ENCODE results near the gene MARK3. TPM values are rescaled to one million over a fixed set of nuclear protein-coding genes. Genes with fewer than 3 reads are reported as not detected.

MARK3 gene
- total RNA-seq, 1 donor = 96.6 TPM

DNA sequence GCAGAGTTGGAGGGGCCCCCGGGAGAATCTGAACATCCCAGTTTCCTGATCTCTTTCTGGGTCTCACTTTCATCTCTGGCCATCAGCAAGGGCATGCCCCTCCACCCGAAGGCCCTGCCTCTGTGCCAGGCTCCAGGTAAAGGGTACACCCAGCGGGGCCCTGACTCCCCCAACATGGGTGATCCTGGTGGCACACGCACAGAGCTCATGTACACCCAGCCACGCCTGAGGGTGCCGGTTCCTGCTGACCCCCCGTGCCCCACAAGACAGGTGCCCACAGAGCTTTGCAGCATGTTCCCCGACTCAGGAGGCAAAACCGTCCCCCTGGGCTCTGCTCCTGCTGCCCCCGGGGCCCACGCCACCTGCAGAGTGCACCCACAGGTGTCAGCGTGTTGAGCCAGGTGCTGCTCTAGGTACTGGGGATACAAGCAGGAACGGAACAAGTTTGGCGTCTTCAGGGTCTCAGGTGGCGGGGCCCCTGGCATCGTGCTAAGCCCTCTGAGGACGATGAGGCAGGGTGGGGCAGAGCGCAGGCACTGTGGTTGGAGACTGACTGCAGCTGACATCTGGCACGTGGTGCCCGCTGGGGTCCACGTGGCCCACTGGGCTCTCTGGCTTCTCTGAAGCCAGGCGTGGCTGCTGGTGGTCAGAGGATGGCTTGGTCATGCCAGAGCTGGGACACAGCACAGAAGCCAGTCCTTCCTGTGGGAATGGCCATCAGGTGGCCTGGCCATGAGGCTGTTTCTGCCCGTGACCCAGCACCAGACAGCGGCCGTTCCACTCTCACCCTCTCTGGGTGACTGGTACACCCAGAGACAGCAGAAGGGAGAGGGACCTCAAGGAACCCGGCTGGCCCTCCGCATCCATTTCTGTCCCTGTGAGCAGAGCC is 163.5 kb downstream of the MARK3 start:
- Histone ChIP-seq H3K9me3 (ENCODE audit: low read depth, low read length) (no peaks in the 10 kb centered on the region), H3K27me3 (ENCODE audit: insufficient read depth, low read length) (no peaks in the 10 kb centered on the region), H3K4me3 (ENCODE audit: low read length) (no peak overlapping the region), H3K4me1 (ENCODE audit: insufficient read depth, low read length) (no peaks in the 10 kb centered on the region)

DNA sequence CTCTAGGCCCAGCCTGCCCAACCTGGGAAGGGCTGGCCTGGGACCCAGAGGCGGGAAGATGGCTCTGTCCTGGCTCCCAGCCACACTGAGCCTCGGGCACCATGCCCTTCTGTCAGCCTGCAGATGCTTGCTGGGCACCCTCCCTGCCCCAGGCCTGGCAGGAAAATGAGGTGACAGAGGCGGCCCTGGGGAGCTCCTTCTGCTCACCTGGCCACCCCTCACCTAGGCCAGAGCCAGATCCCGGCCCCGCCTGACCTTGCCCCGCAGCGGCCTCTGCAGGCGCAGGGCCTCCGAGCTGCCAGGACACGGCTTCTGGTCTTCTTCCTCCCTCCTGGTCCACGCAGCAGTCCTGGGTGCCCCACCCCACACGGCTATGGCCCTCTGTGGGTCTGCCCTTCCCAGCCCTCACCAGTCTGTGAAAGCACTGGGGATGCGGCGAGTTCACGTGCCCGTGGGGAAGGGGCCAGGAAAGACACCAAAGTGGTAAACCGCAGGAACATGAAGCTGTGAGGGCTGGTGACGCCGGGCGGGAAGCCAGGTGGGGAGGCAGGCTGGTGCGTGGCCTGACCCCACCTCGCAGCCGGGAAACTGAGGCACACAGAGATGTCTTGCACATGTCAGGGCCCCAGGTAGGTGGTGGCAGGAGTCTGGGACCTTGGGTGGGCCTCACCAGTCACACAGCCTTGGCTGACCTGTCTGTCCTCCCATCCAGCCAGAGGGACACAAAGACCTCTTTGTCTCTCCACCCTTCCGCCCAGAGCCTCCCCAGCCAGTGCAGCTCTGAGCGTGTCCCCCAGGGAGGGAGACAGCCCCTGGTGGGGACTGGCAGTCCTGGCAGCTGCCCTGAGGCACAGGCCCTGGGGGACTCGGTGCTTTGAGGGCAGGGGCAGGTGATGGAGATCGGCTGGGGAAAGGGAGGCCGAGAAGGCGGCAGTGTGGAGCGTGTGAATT is 164.4 kb downstream of the MARK3 start:
- Histone ChIP-seq H3K9me3 (ENCODE audit: low read depth, low read length) (no peaks in the 10 kb centered on the region), H3K4me1 (ENCODE audit: insufficient read depth, low read length) (no peaks in the 10 kb centered on the region), H3K4me3 (ENCODE audit: low read length) (no peak overlapping the region), H3K27me3 (ENCODE audit: insufficient read depth, low read length) (no peaks in the 10 kb centered on the region)

DNA sequence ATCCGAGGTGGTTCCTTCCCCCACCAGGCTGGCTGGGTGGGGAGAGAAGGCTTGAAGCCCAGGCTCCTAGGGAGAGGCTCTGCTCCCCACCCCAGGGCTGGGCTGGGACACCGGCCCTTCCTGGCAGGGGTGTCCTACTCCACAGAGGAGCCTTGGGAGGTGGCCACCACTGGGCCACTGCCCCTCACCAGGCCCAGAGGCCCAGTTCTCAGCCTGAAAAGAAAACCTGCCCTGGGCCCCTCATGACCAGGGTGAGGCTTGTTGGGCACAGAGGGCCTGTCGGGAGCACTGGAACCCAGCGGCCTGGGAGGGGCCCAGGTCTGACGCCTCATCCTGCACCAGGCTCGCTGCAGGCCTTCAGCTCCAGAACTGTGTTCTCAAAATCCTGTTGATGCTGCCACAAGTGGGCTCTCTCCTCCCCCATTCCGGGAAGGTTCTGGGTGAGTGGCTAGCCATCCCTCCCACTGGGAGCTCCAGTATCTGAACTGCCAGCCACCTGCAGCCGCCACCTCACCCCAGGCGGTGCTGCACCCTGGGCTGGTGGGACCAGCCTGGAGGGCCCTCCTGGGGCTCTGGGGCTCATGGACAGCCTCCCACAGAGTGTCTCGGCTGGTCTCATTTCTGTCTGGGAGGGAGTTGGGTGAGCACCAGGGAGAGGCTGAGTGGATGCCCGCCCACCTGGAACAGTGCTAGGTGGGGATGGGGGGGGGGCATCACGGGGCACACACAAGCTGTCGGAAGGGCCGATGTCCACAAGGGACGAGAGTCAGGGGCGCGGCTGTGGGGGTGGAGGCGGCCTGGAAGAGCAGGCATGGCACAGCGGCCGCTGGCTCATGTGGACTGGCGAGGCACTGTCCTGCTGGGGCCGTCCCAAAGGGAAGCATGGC is 165.5 kb downstream of the MARK3 start:
- Histone ChIP-seq H3K4me1 (ENCODE audit: insufficient read depth, low read length) (no peaks in the 10 kb centered on the region), H3K4me3 (ENCODE audit: low read length) (no peak overlapping the region), H3K9me3 (ENCODE audit: low read depth, low read length) (no peaks in the 10 kb centered on the region), H3K27me3 (ENCODE audit: insufficient read depth, low read length) (no peaks in the 10 kb centered on the region)

DNA sequence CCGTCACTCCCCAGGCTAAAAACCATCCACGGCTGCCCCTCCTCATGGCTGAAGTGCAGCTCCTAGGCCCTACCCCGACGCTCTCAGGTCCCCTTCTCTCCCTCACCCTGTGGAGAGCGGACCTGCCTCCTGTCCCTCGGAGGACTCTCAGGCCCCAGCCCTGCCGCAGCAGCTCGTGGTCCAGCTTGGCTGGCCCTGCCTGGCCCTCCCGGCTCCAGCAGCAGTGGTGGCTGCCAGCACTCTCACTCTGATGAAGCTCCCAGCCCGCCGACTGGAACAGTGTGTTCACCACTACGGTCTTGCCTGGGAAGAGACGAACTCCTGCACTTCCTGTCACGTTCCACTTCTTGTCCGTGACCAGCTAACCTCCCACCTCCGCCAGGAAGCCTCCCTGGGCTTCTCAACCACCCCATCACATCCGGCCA is 166.1 kb downstream of the MARK3 start:
- Histone ChIP-seq H3K27me3 (ENCODE audit: insufficient read depth, low read length) (no peaks in the 10 kb centered on the region), H3K9me3 (ENCODE audit: low read depth, low read length) (no peaks in the 10 kb centered on the region), H3K4me1 (ENCODE audit: insufficient read depth, low read length) (no peaks in the 10 kb centered on the region), H3K4me3 (ENCODE audit: low read length) (no peak overlapping the region)

DNA sequence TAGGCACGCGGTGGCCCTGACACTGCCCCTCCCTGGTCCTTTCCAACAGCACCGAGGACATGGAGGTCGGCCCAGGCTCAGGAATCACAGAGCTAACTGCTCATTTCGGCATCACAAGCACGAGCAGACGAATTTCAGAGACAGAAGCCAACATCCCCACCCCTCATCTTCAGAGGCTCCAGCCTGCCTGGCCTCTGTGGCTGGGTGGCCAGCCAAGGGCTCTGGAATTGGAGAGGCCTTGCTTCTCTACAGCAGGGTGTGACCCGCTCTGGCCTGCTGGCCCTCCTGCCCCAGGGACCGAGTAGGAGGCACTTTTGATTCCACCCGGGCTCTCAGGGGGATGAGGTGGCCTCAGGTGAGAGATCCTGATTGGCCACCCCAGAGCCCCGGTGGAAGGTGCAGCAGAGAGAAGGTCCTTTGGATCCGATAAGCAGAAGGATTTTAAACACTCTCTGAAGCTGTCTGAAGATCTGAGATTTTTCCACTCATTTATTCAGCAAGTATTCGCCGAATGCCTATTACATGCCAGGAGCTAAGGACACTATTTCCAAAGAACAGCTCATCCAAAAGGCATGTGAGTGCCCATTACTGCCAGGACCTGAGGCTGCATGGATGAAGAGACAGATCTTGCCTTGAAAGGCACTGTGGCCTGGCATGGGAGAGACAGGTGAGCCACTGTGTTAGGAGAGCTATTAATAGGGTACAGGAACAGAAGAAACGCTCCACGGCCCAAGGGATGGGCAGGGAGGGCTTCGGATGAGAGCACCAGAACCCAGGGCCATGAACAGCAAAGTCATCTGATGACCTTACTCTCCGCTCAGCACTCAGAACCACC is 167.0 kb downstream of the MARK3 start:
- Histone ChIP-seq H3K4me1 (ENCODE audit: insufficient read depth, low read length) (no peaks in the 10 kb centered on the region), H3K9me3 (ENCODE audit: low read depth, low read length) (no peaks in the 10 kb centered on the region), H3K27me3 (ENCODE audit: insufficient read depth, low read length) (no peaks in the 10 kb centered on the region), H3K4me3 (ENCODE audit: low read length) (no peak overlapping the region)

DNA sequence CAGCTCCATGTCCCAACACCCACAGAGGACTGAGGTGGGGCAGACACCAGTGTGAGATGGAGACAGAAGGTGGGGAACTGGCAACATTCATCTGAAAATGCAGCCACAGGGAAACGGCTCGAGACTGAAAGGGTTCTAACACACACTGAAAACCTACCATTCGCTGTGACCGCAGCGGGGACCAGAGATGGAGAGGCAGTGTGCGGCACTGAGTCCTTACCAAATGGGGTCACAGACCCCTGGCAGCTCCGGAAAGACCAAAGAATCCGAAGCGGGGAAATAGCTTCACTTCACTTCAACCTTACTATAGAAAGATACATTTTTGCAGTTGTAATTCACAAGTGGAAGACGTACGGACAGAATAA is 167.6 kb downstream of the MARK3 start:
- Histone ChIP-seq H3K4me3 (ENCODE audit: low read length) (no peak overlapping the region), H3K4me1 (ENCODE audit: insufficient read depth, low read length) (no peaks in the 10 kb centered on the region), H3K27me3 (ENCODE audit: insufficient read depth, low read length) (no peaks in the 10 kb centered on the region), H3K9me3 (ENCODE audit: low read depth, low read length) (no peaks in the 10 kb centered on the region)

Other genes with a start within 250 kb of the MARK3 start
- gene EIF5, start 51.2 kb upstream of the MARK3 start, total RNA-seq = 509 TPM
- gene CKB, start 137.4 kb downstream of the MARK3 start, total RNA-seq = 6.4 TPM
- gene TRMT61A, start 143.8 kb downstream of the MARK3 start, total RNA-seq = 7.2 TPM
- gene BAG5, start 177.2 kb downstream of the MARK3 start, total RNA-seq = 45.8 TPM
- 11.3 TPM for gene COA8, start 177.5 kb downstream of the MARK3 start, total RNA-seq
- 127 TPM for gene KLC1, start 243.8 kb downstream of the MARK3 start, total RNA-seq

Measured in mononuclear cell (primary cell).